WERI-Rb-1 (cell line): ENCODE results near the gene ZBTB20.

Experiments
- DNase-seq: peaks from one replicate; pipeline ENCODE4 v3.0.0-alpha.2; 2020
- H3K27ac ChIP-seq: fragments of 250-450 bp; sonication (Bioruptor Pico); 2 replicates; pipeline ENCODE4 v1.5.1; 2020; ENCODE audit warnings: mild to moderate bottlenecking, moderate library complexity
- H3K27me3 ChIP-seq: fragments of 250-450 bp; sonication (Bioruptor Pico); 2 replicates; pipeline ENCODE4 v1.5.1; 2021; ENCODE audit warnings: mild to moderate bottlenecking, low read depth, moderate library complexity; ENCODE audit not compliant: insufficient read depth, severe bottlenecking
- H3K36me3 ChIP-seq: fragments of 250-450 bp; sonication (Bioruptor Pico); 2 replicates; pipeline ENCODE4 v1.5.1; 2020; ENCODE audit warnings: mild to moderate bottlenecking, moderate library complexity
- H3K4me3 ChIP-seq: 2 replicates; pipeline ENCODE4 v1.5.1; 2011; ENCODE audit warnings: low read depth, mild to moderate bottlenecking, control low read depth, low read length
- H3K9me3 ChIP-seq: fragments of 250-450 bp; sonication (Bioruptor Pico); 2 replicates; pipeline ENCODE4 v1.5.1; 2021; ENCODE audit warnings: mild to moderate bottlenecking, moderate library complexity; ENCODE audit not compliant: severe bottlenecking
- TF ChIP-seq, protein P1 (sequence below): IDR thresholded peaks from 2 replicates; pipeline ENCODE4 v1.5.1; 2011; ENCODE audit warnings: low read depth, mild to moderate bottlenecking, control low read depth, inconsistent platforms, low read length

Gene ZBTB20

GRCh38 chr3:114929971-114930732 is 216.9 kb downstream of the ZBTB20 start:
- Histone ChIP-seq H3K27ac (no peak overlapping the region), H3K27me3 (peaks cover 3% of the 10 kb centered on the region), H3K36me3 (no peaks in the 10 kb centered on the region), H3K9me3 (no peaks in the 10 kb centered on the region), H3K4me3 (no peak overlapping the region)
- TF ChIP-seq, protein P1, sequence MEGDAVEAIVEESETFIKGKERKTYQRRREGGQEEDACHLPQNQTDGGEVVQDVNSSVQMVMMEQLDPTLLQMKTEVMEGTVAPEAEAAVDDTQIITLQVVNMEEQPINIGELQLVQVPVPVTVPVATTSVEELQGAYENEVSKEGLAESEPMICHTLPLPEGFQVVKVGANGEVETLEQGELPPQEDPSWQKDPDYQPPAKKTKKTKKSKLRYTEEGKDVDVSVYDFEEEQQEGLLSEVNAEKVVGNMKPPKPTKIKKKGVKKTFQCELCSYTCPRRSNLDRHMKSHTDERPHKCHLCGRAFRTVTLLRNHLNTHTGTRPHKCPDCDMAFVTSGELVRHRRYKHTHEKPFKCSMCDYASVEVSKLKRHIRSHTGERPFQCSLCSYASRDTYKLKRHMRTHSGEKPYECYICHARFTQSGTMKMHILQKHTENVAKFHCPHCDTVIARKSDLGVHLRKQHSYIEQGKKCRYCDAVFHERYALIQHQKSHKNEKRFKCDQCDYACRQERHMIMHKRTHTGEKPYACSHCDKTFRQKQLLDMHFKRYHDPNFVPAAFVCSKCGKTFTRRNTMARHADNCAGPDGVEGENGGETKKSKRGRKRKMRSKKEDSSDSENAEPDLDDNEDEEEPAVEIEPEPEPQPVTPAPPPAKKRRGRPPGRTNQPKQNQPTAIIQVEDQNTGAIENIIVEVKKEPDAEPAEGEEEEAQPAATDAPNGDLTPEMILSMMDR = no peak
- DNase-seq = no peak

- no peak overlapping the region for H3K27ac ChIP-seq
- TF ChIP-seq, protein P1 = no peak
- no peaks in the 10 kb centered on the region for H3K36me3 ChIP-seq
- peaks cover 3% of the 10 kb centered on the region for H3K27me3 ChIP-seq
- no peaks in the 10 kb centered on the region for H3K9me3 ChIP-seq
- no peak overlapping the region for H3K4me3 ChIP-seq
- no peak for DNase-seq
Measured at GRCh38 chr3:114928989-114929640, 218.0 kb downstream of the ZBTB20 start.

GRCh38 chr3:114904633-114905032 is 242.5 kb downstream of the ZBTB20 start:
- H3K9me3 ChIP-seq = no peaks in the 10 kb centered on the region
- H3K4me3 ChIP-seq = no peak overlapping the region
- H3K27ac ChIP-seq = no peak overlapping the region
- H3K27me3 ChIP-seq = no peaks in the 10 kb centered on the region
- no peak for DNase-seq
- TF ChIP-seq, protein P1 = no peak
- H3K36me3 ChIP-seq = no peaks in the 10 kb centered on the region

GRCh38 chr3:114903213-114903612 is 243.9 kb downstream of the ZBTB20 start:
- Histone ChIP-seq H3K27ac (no peak overlapping the region), H3K27me3 (no peaks in the 10 kb centered on the region), H3K36me3 (no peaks in the 10 kb centered on the region), H3K4me3 (no peak overlapping the region), H3K9me3 (no peaks in the 10 kb centered on the region)
- TF ChIP-seq, protein P1 = no peak
- no peak for DNase-seq

DNA sequence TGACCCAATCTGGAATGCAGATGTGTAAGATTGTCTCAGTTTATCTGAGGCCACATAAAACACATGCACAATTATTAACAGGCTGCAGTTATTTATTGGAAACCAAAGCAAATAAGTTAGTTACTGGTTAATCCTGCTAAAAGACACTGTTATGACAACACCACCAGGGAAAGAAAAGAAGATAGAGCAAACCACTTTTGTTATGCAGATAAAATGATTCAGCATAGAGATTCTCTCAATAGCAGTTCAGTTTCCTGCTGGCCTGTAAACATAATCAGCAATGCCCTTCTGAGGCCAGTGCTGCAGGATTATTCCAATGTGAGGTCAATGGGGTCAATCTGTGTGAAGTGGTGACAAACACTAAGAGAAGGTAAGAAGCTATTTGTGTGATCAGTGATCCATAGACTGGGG is 244.4 kb downstream of the ZBTB20 start:
- Histone ChIP-seq H3K27me3 (no peaks in the 10 kb centered on the region), H3K4me3 (no peak overlapping the region), H3K9me3 (no peaks in the 10 kb centered on the region), H3K36me3 (no peaks in the 10 kb centered on the region), H3K27ac (no peak overlapping the region)
- DNase-seq = no peak
- TF ChIP-seq, protein P1 = no peak

DNA sequence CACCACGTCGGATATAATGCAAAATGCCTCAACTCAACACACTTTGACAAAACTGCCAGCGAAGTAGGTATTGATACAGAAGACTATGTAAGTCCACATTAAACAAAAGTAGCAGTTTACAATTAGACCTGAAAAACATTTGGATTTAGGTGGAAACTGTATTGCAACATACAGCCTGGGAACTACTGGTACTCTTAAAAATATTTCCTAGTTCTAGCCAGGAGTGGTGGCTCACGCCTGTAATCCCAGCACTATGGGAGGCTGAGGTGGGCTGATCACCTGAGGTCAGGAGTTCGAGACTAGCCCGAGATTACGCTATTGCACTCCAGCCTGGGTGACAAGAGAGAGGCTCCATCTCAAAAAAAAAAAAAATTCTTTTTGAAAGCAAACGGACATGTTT is 246.2 kb downstream of the ZBTB20 start:
- Histone ChIP-seq H3K27ac (no peak overlapping the region), H3K36me3 (no peaks in the 10 kb centered on the region), H3K4me3 (no peak overlapping the region), H3K9me3 (no peaks in the 10 kb centered on the region), H3K27me3 (no peaks in the 10 kb centered on the region)
- TF ChIP-seq, protein P1 = no peak
- no peak for DNase-seq
